A549 treated with RU486 at 1 μM for 4 hours (cell line): ENCODE results near the gene HNRNPD. TPM values are rescaled to one million over a fixed set of nuclear protein-coding genes. Genes with fewer than 3 reads are reported as not detected.

Source experiments
- total RNA-seq: library from RNA; stranded (reverse); fragments of 200-300 nt; extraction: Qiagen RNA extraction; gene quantifications from 5 replicates; pipeline ENCODE4 v1.2.3, GENCODE V29; 2022; ENCODE audit warnings: low read depth

HNRNPD gene
- total RNA-seq: 220 to 363 TPM (median 255 TPM) in 5 replicates

GRCh38 chr4:82373816-82374625 is at the start of gene HNRNPD:
Gene HNRNPD (minus strand): TSS chr4:82373991. CDS start chr4:82373678, 313 bp downstream.

Other genes starting within 250 kb of the HNRNPD start
- gene HNRNPDL, start 56.5 kb upstream of the HNRNPD start, total RNA-seq: 212 to 409 TPM (median 267 TPM) in 5 replicates
- 23.4 to 34.9 TPM (median 31.6 TPM) in 5 replicates for gene ENOPH1, start 56.6 kb upstream of the HNRNPD start, total RNA-seq
- gene TMEM150C, start 188.0 kb upstream of the HNRNPD start, total RNA-seq: 0.67 to 1.4 TPM (median 0.93 TPM) in 5 replicates